Central memory CD8-positive, alpha-beta T cell (primary cell): ENCODE measurements around the gene C5orf22.
"Not testable (repeated sequence)": the region's sequence is repeated elsewhere in the genome, so short reads cannot be mapped to it uniquely, and the experiment has no call there.

Source experiments
- ATAC-seq: fragments of 150-1000 bp; cut with Tn5 transposase; replicated peaks from 2 replicates; pipeline ENCODE4 v1.10.0; 2022; ENCODE audit warnings: mild to moderate bottlenecking, moderate FRiP score, moderate number of reproducible peaks; ENCODE audit not compliant: poor library complexity, severe bottlenecking; ENCODE audit errors: extremely low read depth
- DNase-seq, 2 donors: peaks; one replicate each; pipeline ENCODE4 v3.0.0; 2021; ENCODE audit warnings: low spot score in 2 of 2
- H3K27ac Mint-ChIP-seq: one replicate; pipeline ENCODE4 v1.8.0; 2022; ENCODE audit warnings: low read depth, mild to moderate bottlenecking, moderate library complexity, mixed read lengths
- H3K27me3 Mint-ChIP-seq: one replicate; pipeline ENCODE4 v1.8.0; 2022; ENCODE audit warnings: mixed read lengths
- H3K36me3 Mint-ChIP-seq: one replicate; pipeline ENCODE4 v1.8.0; 2022; ENCODE audit warnings: mild to moderate bottlenecking, moderate library complexity, mixed read lengths; ENCODE audit not compliant: insufficient read depth
- H3K4me1 Mint-ChIP-seq: one replicate; pipeline ENCODE4 v1.8.0; 2022; ENCODE audit warnings: mixed read lengths
- H3K4me3 Mint-ChIP-seq: one replicate; pipeline ENCODE4 v1.8.0; 2022; ENCODE audit warnings: mild to moderate bottlenecking, moderate library complexity, mixed read lengths
- H3K9me3 Mint-ChIP-seq: one replicate; pipeline ENCODE4 v1.8.0; 2022; ENCODE audit warnings: mixed read lengths

The C5orf22 gene

DNA sequence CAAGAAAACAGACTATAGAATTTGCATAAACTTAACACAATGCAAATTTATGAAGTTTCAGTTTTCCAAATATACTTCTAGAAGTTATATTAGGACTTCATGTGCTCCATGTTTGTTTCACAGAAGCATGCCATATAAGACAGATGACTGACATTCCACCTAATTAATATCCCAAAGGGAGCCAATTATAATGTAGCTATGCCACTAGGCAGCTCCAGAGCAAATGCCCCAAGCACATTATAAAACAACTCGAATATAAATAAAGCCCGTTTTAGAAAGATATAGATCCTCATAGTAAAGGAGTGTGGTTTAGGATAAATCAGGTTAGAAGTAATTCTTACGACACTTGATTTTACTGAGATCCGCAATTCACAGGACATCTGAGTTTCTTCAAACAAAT, 9.1 kb upstream of the C5orf22 start:
- ATAC-seq (no peak), DNase-seq (no peak)
- H3K27ac Mint-ChIP-seq: no peak overlapping the region
- H3K4me1 Mint-ChIP-seq: peaks cover 20% of the 10 kb centered on the region
- no peaks in the 10 kb centered on the region for H3K9me3 Mint-ChIP-seq
- no peak overlapping the region for H3K4me3 Mint-ChIP-seq
- no peaks in the 10 kb centered on the region for H3K27me3 Mint-ChIP-seq
- peaks cover 58% of the 10 kb centered on the region for H3K36me3 Mint-ChIP-seq

DNA sequence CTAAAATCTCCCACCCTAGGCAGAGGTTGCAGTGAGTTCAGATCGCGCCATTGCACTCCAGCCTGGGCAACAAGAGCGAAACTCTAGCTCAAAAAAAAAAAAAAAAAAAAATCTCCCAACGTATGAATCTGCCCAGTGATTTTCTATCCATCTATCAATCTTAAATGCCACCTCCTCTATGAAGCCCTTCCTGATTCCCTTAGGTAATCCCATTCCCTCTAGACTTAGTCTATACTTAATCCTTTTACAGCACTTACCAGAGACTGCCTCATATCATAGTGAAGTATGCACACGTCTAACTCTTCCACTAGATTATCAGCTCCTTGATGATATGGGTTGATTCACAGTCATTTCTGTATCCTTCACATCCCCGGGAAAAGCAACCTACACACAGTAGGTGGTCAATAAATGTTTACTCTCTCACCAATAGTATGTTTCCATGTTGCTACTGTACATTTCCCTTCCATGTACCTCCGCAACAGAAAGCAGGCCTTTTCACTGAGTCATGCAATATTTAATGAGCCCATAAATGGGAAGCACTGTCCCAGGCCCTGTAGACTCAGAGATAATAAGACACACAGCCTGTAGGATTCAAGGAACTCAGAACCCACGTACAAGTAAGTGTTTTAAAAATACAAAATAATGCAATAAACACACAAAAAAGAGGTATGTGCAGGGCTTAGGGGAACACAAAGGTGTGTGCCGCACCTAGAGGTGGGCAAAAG, 1.4 kb upstream of the C5orf22 start:
- Mint-ChIP-seq H3K9me3 (no peaks in the 10 kb centered on the region), H3K4me3 (peak overlapping the region; percentile 98), H3K4me1 (peaks cover 59% of the 10 kb centered on the region), H3K36me3 (peaks cover 56% of the 10 kb centered on the region), H3K27ac (no peak overlapping the region), H3K27me3 (no peaks in the 10 kb centered on the region)
- DNase-seq (no peak), ATAC-seq (no peak)

DNA sequence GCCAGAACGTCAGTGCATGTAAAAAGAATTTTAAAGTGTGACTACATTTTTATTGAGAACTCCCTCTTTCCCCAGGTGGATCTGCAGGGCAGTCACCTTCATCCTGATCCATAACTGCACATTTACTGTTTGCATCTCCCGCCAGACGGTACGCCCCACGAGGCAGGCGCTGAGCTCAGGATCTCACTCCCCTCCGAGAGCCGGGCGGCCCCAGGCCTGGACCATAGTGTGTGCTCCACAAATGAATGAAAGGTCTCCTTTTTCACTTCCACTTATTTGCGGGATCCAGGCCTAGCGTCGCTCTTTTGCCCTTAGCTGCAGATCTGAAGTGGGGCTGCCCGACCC, 586 bp upstream of the C5orf22 start:
- ATAC-seq (peak; percentile 41), DNase-seq (no peak)
- Mint-ChIP-seq H3K4me1 (peaks cover 59% of the 10 kb centered on the region), H3K4me3 (peak overlapping the region; percentile 98), H3K27ac (peak overlapping the region; percentile 96), H3K9me3 (no peaks in the 10 kb centered on the region), H3K36me3 (peaks cover 54% of the 10 kb centered on the region), H3K27me3 (no peaks in the 10 kb centered on the region)

DNA sequence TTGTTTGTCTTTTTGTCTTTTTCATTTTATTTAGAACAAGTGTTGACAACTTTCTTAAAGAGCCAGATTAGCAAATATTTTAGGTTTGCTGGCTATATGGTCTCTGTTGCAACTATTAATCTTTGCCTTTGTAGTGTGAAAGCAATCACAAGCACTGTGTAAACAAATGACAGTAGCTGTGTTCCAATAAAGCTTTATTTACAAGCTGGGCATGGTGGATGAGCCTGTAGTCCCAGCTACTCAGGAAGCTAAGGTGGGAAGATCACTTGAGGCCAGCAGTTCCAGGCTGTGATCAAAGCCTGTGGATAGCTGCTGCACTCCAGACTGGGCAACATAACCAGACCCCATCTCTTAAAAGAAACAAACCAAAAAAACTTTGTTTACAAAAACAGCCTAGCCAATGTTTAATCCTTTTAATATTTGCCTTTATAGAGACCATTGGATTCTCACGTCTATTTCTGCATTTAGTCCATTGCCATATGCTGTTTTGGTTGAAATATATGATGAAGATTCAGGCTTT, 2.5 kb downstream of the C5orf22 start:
- H3K4me3 Mint-ChIP-seq: no peak overlapping the region
- no peak for DNase-seq
- no peaks in the 10 kb centered on the region for H3K9me3 Mint-ChIP-seq
- peaks cover 43% of the 10 kb centered on the region for H3K36me3 Mint-ChIP-seq
- ATAC-seq: no peak
- H3K4me1 Mint-ChIP-seq: peaks cover 45% of the 10 kb centered on the region
- no peak overlapping the region for H3K27ac Mint-ChIP-seq
- H3K27me3 Mint-ChIP-seq: no peaks in the 10 kb centered on the region

DNA sequence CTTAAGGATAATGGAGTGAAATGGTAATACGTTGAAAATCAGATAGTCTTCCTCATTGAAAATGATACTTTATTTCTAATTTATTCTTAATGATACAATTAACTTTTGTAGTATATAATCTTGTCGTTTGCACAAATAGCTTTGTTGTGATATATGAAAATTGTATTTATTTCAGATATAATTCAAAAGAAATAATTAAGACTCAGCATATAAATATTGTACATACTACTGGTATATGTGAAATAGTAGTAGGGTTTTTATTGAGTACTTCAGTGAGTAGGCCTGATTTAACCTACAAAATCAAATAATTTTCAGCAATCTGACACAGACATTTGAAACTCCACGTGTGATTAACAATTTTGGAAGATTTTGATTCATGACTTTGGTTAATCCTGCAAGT, 4.8 kb downstream of the C5orf22 start:
- H3K4me3 Mint-ChIP-seq: no peak overlapping the region
- peak overlapping the region; percentile 87 for H3K27ac Mint-ChIP-seq
- H3K36me3 Mint-ChIP-seq: peaks cover 49% of the 10 kb centered on the region
- H3K9me3 Mint-ChIP-seq: no peaks in the 10 kb centered on the region
- no peak for DNase-seq
- ATAC-seq: no peak
- no peaks in the 10 kb centered on the region for H3K27me3 Mint-ChIP-seq
- peaks cover 24% of the 10 kb centered on the region for H3K4me1 Mint-ChIP-seq

DNA sequence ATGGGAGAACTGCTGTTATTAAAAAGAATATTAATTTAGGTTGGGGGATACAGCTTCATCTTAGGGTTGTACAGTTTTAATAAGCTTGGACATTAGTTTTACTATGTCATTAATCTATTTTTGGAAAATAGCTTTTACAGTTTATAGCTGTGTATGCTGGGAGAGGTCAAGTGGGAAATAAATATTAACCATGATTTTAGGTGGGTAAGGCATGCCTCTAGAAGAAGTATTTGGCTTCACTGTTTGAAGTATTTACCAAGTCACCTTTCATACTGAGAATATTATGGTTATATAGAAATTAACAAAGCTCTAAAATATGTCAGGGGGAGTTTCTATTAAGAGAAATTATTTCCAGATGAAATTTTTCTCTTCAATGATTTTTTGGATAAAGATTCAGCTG, 5.2 kb downstream of the C5orf22 start:
- H3K4me1 Mint-ChIP-seq: peaks cover 19% of the 10 kb centered on the region
- no peaks in the 10 kb centered on the region for H3K9me3 Mint-ChIP-seq
- DNase-seq: no peak
- no peak overlapping the region for H3K4me3 Mint-ChIP-seq
- H3K27ac Mint-ChIP-seq: peak overlapping the region; percentile 87
- no peak for ATAC-seq
- no peaks in the 10 kb centered on the region for H3K27me3 Mint-ChIP-seq
- peaks cover 49% of the 10 kb centered on the region for H3K36me3 Mint-ChIP-seq

DNA sequence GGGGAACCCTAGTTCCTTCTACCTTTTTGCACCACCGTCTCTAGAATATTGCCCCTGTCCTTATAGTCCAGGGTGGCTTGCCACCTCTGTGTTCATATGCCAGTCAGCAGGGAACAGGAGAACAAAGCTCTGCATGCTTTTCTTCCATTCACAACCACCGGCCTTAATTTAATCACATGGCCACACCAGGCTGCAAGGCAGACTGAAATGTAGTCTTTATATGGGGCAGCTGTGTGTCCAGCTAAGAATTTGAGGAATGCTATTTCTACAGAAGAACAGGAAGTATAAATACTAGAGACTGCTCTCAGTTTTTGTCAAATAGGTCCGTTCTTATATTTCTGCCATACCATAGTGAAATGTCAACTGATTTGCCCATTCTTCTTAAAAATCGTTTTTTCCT, 5.8 kb downstream of the C5orf22 start:
- Mint-ChIP-seq H3K27me3 (no peaks in the 10 kb centered on the region), H3K4me1 (peaks cover 14% of the 10 kb centered on the region), H3K9me3 (no peaks in the 10 kb centered on the region), H3K27ac (peak overlapping the region; percentile 87), H3K36me3 (peaks cover 51% of the 10 kb centered on the region), H3K4me3 (no peak overlapping the region)
- DNase-seq: no peak
- ATAC-seq: no peak

DNA sequence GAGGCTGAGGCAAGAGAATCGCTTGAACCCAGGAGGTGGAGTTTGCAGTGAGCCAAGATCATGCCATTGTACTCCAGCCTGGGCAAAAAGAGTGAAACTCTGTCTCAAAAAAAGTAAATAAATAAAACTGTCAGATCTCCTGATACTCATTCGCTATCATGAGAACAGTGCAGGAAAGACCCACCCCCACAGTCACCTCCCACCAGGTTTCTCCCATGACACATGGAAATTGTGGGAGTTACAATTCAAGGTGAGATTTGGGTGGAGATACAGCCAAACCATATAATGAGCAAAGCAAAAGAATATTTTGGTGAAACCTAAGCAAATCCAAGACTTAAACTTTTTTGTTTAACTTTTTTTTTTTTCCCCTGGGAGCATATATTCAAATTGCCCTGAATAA, 17.0 kb downstream of the C5orf22 start:
- not testable (repeated sequence) for ATAC-seq, H3K4me3 Mint-ChIP-seq, H3K9me3 Mint-ChIP-seq, H3K4me1 Mint-ChIP-seq, H3K27ac Mint-ChIP-seq, H3K27me3 Mint-ChIP-seq, DNase-seq
- H3K36me3 Mint-ChIP-seq: peaks cover 58% of the 10 kb centered on the region

DNA sequence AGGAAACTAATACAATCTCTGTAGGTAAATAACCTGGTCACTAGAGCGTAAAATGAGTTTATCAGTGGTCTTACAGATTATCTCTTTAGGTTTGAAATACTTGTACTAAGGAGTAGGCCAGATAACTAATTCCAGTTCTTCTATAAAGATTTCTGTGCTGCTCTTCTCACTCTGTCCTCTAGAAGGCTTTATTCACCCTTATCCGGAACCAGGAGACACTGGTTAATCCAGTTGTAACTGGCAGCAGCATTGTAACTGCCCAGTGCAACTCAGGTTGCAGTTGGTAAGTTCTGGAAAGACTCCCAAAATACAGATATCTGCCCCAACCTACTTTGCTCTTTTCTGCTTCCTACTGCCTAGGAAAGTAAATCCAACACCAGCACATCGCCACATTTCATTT, 19.8 kb downstream of the C5orf22 start:
- Mint-ChIP-seq H3K9me3 (no peaks in the 10 kb centered on the region), H3K4me3 (no peak overlapping the region), H3K27ac (no peak overlapping the region), H3K4me1 (no peaks in the 10 kb centered on the region), H3K27me3 (no peaks in the 10 kb centered on the region), H3K36me3 (peaks cover 46% of the 10 kb centered on the region)
- ATAC-seq: no peak
- no peak for DNase-seq

DNA sequence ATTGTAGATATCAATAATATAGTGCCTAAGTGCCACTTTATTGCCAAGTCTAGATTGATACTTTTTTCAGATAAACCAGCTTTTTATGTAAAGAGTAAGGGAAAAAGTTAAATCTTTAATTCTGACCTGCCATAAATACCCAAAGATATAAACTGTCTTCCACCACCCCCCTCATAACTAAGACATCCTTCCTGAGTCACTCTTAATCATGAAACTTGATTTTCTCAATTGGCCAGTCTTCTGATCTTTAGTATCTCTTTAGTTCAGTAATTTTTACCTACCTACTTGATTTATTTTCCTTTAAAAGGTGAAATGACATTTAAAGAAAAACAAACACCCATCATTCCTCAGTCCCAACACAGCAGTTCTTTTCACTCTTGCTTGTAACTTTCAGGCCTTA, 21.8 kb downstream of the C5orf22 start:
- no peak for ATAC-seq
- Mint-ChIP-seq H3K9me3 (no peaks in the 10 kb centered on the region), H3K36me3 (peaks cover 33% of the 10 kb centered on the region)

DNA sequence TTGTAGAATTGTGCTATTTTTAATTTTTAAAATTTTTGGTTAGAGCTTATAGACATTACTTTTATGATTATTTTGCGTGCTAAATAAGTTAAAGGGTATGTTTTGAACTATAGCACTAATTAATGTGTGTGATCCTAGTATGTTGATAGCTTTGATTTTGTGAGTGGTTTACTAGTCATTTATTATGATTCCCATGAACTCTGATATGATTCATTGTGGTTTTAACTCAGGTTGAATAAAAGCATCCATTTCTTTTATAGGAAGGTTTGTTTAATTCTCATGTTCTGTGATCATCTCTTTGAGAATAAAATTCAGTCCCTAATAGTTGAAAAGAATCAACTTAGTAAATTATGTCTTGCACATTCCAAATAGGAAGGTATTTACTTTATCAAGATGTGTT, 22.5 kb downstream of the C5orf22 start:
- no peaks in the 10 kb centered on the region for H3K9me3 Mint-ChIP-seq
- H3K27me3 Mint-ChIP-seq: no peaks in the 10 kb centered on the region
- no peak overlapping the region for H3K27ac Mint-ChIP-seq
- H3K4me1 Mint-ChIP-seq: no peaks in the 10 kb centered on the region
- ATAC-seq (no peak), DNase-seq (no peak)
- peaks cover 30% of the 10 kb centered on the region for H3K36me3 Mint-ChIP-seq
- no peak overlapping the region for H3K4me3 Mint-ChIP-seq

More for the DNA sequence above, 21.8 kb downstream of the C5orf22 start:
- H3K4me3 Mint-ChIP-seq: no peak overlapping the region
- H3K27ac Mint-ChIP-seq: no peak overlapping the region
- no peaks in the 10 kb centered on the region for H3K27me3 Mint-ChIP-seq
- H3K4me1 Mint-ChIP-seq: no peaks in the 10 kb centered on the region
- DNase-seq: no peak

DNA sequence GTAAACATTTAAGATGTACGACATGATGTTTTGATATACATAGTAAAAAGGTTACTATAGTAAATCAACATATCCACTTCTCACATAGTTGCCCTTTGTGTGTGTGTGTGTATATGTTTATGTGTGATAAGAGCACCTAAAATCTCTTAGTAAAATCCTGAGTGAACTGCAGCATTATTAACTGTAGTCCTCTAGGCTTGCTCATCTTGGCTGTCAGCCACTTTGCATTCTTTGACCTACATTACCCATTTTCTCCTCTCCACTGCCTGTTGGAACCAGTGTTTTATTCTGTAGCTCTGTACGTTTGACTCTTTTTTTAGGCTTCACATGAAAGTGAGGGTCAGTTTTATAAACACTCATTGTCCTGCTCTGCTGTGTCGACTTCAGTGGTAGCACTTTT, 24.4 kb downstream of the C5orf22 start:
- H3K4me1 Mint-ChIP-seq: no peaks in the 10 kb centered on the region
- DNase-seq: no peak
- no peaks in the 10 kb centered on the region for H3K27me3 Mint-ChIP-seq
- ATAC-seq: no peak
- no peaks in the 10 kb centered on the region for H3K9me3 Mint-ChIP-seq
- peaks cover 28% of the 10 kb centered on the region for H3K36me3 Mint-ChIP-seq
- no peak overlapping the region for H3K4me3 Mint-ChIP-seq
- no peak overlapping the region for H3K27ac Mint-ChIP-seq

DNA sequence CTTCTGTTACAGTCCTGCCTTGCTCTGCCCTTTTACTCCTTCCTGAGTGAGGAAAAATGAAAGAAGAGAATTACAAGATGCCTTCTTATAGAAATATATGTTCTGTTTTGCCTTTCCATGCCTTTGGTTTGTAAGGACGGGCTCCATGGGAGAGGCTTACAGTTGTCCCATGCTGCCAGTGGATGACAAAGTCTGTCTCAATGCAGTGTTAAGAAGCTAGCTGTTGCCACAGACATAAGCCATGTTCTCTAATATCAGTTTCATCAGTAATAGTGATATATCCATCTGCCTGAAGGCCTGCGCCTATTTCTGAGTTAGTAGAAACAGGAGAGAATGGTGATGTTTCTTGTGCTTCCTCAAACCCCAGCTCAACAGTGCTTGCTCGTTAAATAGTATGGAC, 27.8 kb downstream of the C5orf22 start:
- DNase-seq: no peak
- ATAC-seq: no peak
- H3K4me1 Mint-ChIP-seq: no peaks in the 10 kb centered on the region

More for the DNA sequence above, 27.8 kb downstream of the C5orf22 start:
- no peak overlapping the region for H3K27ac Mint-ChIP-seq
- no peaks in the 10 kb centered on the region for H3K9me3 Mint-ChIP-seq
- H3K4me3 Mint-ChIP-seq: no peak overlapping the region
- peaks cover 14% of the 10 kb centered on the region for H3K36me3 Mint-ChIP-seq
- H3K27me3 Mint-ChIP-seq: no peaks in the 10 kb centered on the region
